Transverse colon (tissue), 4 donors: ENCODE results near the gene COL6A1.

Experiments used
- CTCF ChIP-seq, 5 experiments: fragments of 200-600 bp in 3 of 5; fragments of 450-650 bp in 2 of 5; sonication (generic) in 3 of 5; IDR thresholded peaks; 1 replicate in 2 of 5; 2 replicates in 3 of 5; pipeline ENCODE4 v1.5.1; 2016 to 2017; ENCODE audit warnings: antibody characterized with exemption in 5 of 5, inconsistent platforms in 3 of 5, mild to moderate bottlenecking in 2 of 5, moderate library complexity in 1 of 5
- EP300 ChIP-seq: sonication (generic); formaldehyde crosslinking; IDR thresholded peaks from one replicate; pipeline ENCODE4 v1.6.1; 2017; ENCODE audit warnings: antibody characterized with exemption, low read depth
- POLR2A ChIP-seq: fragments of 450-650 bp; IDR thresholded peaks from one replicate; pipeline ENCODE4 v1.6.1; 2016; ENCODE audit warnings: antibody characterized with exemption, mild to moderate bottlenecking, moderate library complexity
- POLR2AphosphoS5 ChIP-seq, 3 donors: sonication (generic); formaldehyde crosslinking; IDR thresholded peaks; one replicate each; pipeline ENCODE4 v1.6.1; 2016; ENCODE audit warnings: antibody characterized with exemption in 3 of 3

DNA sequence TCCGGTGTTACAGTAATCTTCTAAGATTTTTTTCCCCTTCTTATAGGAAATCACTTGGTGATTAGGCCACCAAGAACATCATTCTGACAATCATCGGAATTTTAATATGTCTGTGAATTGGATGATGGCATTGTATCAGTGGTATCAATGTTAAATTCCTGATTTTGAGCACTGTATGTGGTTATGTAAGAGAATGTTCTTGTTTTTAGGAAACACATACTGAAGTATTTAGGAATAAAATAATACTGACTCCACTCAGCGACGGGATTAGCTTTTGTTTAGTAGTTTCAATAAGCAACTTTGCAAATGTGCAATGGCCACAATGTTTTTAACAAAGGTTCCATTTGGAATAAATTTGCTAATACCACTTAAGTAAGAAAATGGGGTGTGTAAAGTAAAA, 30.6 kb downstream of the COL6A1 start:
- TF ChIP-seq CTCF (IDR thresholded peaks at IDR 0.05) (no peak), POLR2A (no peak), EP300 (no peak), POLR2AphosphoS5 (IDR thresholded peaks at IDR 0.05) (no peak)
